ENCODE results near the gene IQCK. TPM values are rescaled to one million over a fixed set of nuclear protein-coding genes. Genes with fewer than 3 reads are reported as not detected.

IQCK gene
- total and polyA plus RNA-seq, 2 experiments from 2014 or later, result 7.2 to 11.8 TPM

- Histone ChIP-seq H3K79me2 (no peaks in the 10 kb centered on the region), H3K9me3 (ENCODE audit: low read depth) (no peaks in the 10 kb centered on the region), H3K27ac (no peak overlapping the region), H3K9me2 (replicated peaks; ENCODE audit: insufficient read depth) (no peaks in the 10 kb centered on the region), H3K4me1 (ENCODE audit: insufficient read depth) (no peaks in the 10 kb centered on the region), H3K4me2 (no peak overlapping the region), H4K20me1 (ENCODE audit: insufficient read depth, poor library complexity, severe bottlenecking) (no peaks in the 10 kb centered on the region), H3K36me3 (replicated peaks; ENCODE audit: insufficient read depth, low read depth) (no peaks in the 10 kb centered on the region), H3K4me3 (no peak overlapping the region), H3K27me3 (no peaks in the 10 kb centered on the region), H2AFZ (no peak overlapping the region)
- no peak for DNase-seq (ENCODE audit: low spot score)
- WGBS (ENCODE audit: low lambda C conversion rate, missing lambda C conversion rate), result 68% methylated on average over 4 of the region's 4 CpGs
- no peak for TF ChIP-seq EZH2 (IDR thresholded peaks at IDR 0.05; ENCODE audit: borderline replicate concordance)
- TF ChIP-seq CTCF (IDR thresholded peaks at IDR 0.05; ENCODE audit: poor library complexity), result no peak
- no peak for TF ChIP-seq EZH2phosphoT487 (IDR thresholded peaks at IDR 0.05; ENCODE audit: low read depth, severe bottlenecking, unreplicated experiment)
Measured at GRCh38 chr16:19690196-19690595, 27.9 kb upstream of the IQCK start.

- Histone ChIP-seq H3K79me2 (no peaks in the 10 kb centered on the region), H3K36me3 (replicated peaks; ENCODE audit: insufficient read depth, low read depth) (no peaks in the 10 kb centered on the region), H3K4me1 (ENCODE audit: insufficient read depth) (peaks cover 3% of the 10 kb centered on the region), H2AFZ (no peak overlapping the region), H3K4me3 (no peak overlapping the region), H3K27me3 (no peaks in the 10 kb centered on the region), H3K9me2 (replicated peaks; ENCODE audit: insufficient read depth) (no peaks in the 10 kb centered on the region), H3K27ac (no peak overlapping the region), H4K20me1 (ENCODE audit: insufficient read depth, poor library complexity, severe bottlenecking) (no peaks in the 10 kb centered on the region), H3K9me3 (ENCODE audit: low read depth) (no peaks in the 10 kb centered on the region), H3K4me2 (no peak overlapping the region)
- TF ChIP-seq CTCF (IDR thresholded peaks at IDR 0.05; ENCODE audit: poor library complexity) (no peak), EZH2phosphoT487 (IDR thresholded peaks at IDR 0.05; ENCODE audit: low read depth, severe bottlenecking, unreplicated experiment) (no peak), EZH2 (IDR thresholded peaks at IDR 0.05; ENCODE audit: borderline replicate concordance) (no peak)
- no peak for DNase-seq (ENCODE audit: low spot score)
- WGBS (ENCODE audit: low lambda C conversion rate, missing lambda C conversion rate), result 94% methylated on average over 14 of the region's 14 CpGs
Measured at GRCh38 chr16:19691161-19691711, 26.8 kb upstream of the IQCK start.

GRCh38 chr16:19694989-19695388 is 23.1 kb upstream of the IQCK start:
- H3K79me2 ChIP-seq, result peaks cover 6% of the 10 kb centered on the region
- H3K9me3 ChIP-seq (ENCODE audit: low read depth), result no peaks in the 10 kb centered on the region
- H3K27me3 ChIP-seq, result no peaks in the 10 kb centered on the region
- H3K4me1 ChIP-seq (ENCODE audit: insufficient read depth), result peaks cover 9% of the 10 kb centered on the region
- DNase-seq (ENCODE audit: low spot score), result no peak
- H4K20me1 ChIP-seq (ENCODE audit: insufficient read depth, poor library complexity, severe bottlenecking), result no peaks in the 10 kb centered on the region
- H3K9me2 ChIP-seq (replicated peaks; ENCODE audit: insufficient read depth), result no peaks in the 10 kb centered on the region
- no peak overlapping the region for H3K4me3 ChIP-seq
- H3K36me3 ChIP-seq (replicated peaks; ENCODE audit: insufficient read depth, low read depth), result no peaks in the 10 kb centered on the region
- TF ChIP-seq EZH2phosphoT487 (IDR thresholded peaks at IDR 0.05; ENCODE audit: low read depth, severe bottlenecking, unreplicated experiment) (no peak), CTCF (IDR thresholded peaks at IDR 0.05; ENCODE audit: poor library complexity) (no peak), EZH2 (IDR thresholded peaks at IDR 0.05; ENCODE audit: borderline replicate concordance) (no peak)
- H2AFZ ChIP-seq, result no peak overlapping the region
- H3K4me2 ChIP-seq, result no peak overlapping the region
- WGBS (ENCODE audit: low lambda C conversion rate, missing lambda C conversion rate), result 95% methylated on average over 8 of the region's 8 CpGs
- H3K27ac ChIP-seq, result no peak overlapping the region

Measured in hepatocyte (in vitro differentiated cells).